Right renal pelvis (tissue), 4 donors: ENCODE measurements around the gene HOMEZ. TPM values are rescaled to one million over a fixed set of nuclear protein-coding genes. Genes with fewer than 3 reads are reported as not detected.
"Not testable (repeated sequence)": the region's sequence is repeated elsewhere in the genome, so short reads cannot be mapped to it uniquely, and the experiment has no call there.

ENCODE experiments used
- DNase-seq, 4 donors: peaks; one replicate each; pipeline ENCODE4 v3.0.0-alpha.2; 2013; ENCODE audit warnings: low read depth in 4 of 4, low spot score in 3 of 4, missing footprints in 1 of 4
- polyA plus RNA-seq, 4 donors: library from polyadenylated mRNA; unstranded; fragments of 120-200 nt; gene quantifications; one replicate each; pipeline ENCODE4 v1.2.1, GENCODE V29; 2013; ENCODE audit not compliant: insufficient read length in 4 of 4

Gene HOMEZ
- polyA plus RNA-seq, result 10 to 100 TPM; 27.5 to 30.6 (median 28.2) TPM

GRCh38 chr14:23286020-23286901 lies at the start of gene HOMEZ:
Gene HOMEZ (minus strand): TSS chr14:23286132. CDS start chr14:23285952, 180 bp downstream.
- DNase-seq, result peak; percentile 85 to 93 (median 92)

GRCh38 chr14:23335623-23336022 lies 49.7 kb upstream of the HOMEZ start:
- DNase-seq, result no peak

- DNase-seq, result peak in 3 of 4 donors; percentile 60 to 73 (median 69)
Measured at GRCh38 chr14:23327947-23328744, 42.2 kb upstream of the HOMEZ start.

- no peak for DNase-seq
Measured at GRCh38 chr14:23326491-23327332, 40.8 kb upstream of the HOMEZ start.

GRCh38 chr14:23325746-23326145 lies 39.8 kb upstream of the HOMEZ start:
- not testable (repeated sequence) for DNase-seq

- no peak for DNase-seq
Measured at GRCh38 chr14:23324993-23325392, 39.1 kb upstream of the HOMEZ start.

GRCh38 chr14:23324455-23324846 lies 38.5 kb upstream of the HOMEZ start:
- DNase-seq, result no peak

- no peak for DNase-seq
Measured at GRCh38 chr14:23323838-23324454, 38.0 kb upstream of the HOMEZ start.

GRCh38 chr14:23322568-23323517 lies 36.9 kb upstream of the HOMEZ start:
- no peak for DNase-seq

GRCh38 chr14:23321572-23322547 lies 35.9 kb upstream of the HOMEZ start:
- peak in 1 of 4 donors; percentile 25 for DNase-seq

- peak; percentile 99 to 100 (median 100) for DNase-seq
Measured at GRCh38 chr14:23320584-23321571, 34.9 kb upstream of the HOMEZ start, which contains the start of gene PABPN1. Gene PABPN1 (plus strand): TSS chr14:23321457. CDS start chr14:23321470, 13 bp downstream.

- no peak for DNase-seq
Measured at GRCh38 chr14:23319746-23320583, 34.0 kb upstream of the HOMEZ start.

- no peak for DNase-seq
Measured at GRCh38 chr14:23316300-23316699, 30.4 kb upstream of the HOMEZ start.

GRCh38 chr14:23310546-23310945 lies 24.6 kb upstream of the HOMEZ start:
- no peak for DNase-seq

- DNase-seq, result no peak
Measured at GRCh38 chr14:23308721-23309445, 23.0 kb upstream of the HOMEZ start.
